ENCODE results near the gene PACS2.
"Not testable (repeated sequence)": the region's sequence is repeated elsewhere in the genome, so short reads cannot be mapped to it uniquely, and the experiment has no call there.

The PACS2 gene

DNA sequence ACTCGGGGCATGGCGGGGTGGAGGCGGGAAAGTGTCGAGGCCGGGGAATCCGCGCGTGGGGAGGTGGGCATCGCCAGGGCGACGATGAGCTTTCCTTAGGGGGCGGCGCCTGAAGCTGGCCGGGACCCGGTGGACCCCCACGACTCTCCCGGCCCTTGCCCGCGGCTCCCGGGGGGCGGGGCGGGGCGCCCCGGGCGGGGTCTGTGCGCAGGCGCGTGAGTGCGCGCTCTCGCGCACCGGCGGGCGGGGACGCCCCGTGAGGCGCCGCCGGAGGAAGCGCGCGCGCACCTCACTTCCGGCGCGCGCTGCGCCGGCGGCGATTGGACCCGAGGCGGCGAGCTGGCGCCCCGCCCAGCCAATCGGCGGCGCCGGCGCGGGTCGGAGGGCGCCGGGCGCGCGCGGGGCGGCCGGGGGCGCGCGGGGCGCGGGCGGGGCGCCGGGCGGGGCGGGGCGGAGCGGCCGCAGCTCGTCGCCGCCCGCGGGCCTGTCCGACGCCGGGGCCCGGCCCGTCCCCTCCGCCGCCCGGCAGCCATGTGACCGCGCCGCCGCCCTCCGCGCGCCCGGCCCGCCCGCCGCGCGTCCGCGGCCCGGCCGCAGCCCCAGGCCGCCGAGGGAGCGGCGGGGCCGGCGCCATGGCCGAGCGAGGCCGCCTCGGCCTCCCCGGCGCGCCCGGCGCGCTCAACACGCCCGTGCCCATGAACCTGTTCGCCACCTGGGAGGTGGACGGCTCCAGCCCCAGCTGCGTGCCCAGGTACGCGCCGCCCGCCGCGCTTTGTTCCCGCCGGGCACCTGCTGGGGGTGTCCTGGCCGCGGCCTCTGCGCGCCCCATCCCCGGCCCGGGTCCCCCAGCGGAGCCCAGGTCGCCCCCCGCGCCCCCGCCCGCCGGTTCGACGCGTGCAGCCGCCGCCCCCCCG lies at the start of gene PACS2:
Gene PACS2, plus strand, starts transcription at position 462 of the 914 bp plus-strand sequence. Its CDS starts 171 bp downstream, at position 633.
- DNase-seq (ENCODE audit: low read depth in 1 of 2, low spot score in 1 of 2): peak; percentile 47 to 78

DNA sequence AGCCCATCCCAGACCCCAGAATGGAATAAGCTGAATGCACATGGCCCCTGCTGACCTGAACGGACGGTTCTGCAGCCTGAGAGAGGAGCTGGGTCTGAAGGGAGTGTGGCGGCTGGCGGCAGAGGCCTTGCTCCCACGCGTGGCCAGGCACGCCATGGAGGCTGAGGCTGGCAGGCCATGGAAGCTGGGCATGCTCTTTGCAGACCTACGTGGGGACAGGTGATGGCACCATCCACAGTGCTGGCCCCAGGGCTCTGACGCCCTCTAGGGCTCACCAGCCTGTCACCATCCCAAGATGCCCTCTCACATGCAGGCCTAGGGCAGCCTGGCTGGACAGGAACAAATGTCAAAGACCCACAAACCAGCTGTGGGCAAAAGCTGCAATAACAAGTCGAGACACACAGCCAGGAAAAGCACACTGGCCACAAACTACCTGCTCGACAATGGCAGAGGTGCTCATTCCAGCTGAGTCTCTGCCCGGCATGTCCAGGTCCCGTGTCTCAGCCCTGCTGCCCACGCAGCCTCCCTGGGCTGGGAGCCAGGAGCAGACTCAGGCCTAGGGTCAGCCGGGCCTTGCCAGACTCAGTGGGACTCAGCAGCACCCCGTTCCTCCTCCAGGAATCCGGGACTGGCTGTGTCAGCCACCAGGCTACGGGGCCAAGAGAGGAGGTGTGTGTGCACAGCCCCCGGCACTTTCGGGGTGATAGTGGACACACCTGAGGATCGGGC lies 46.6 kb upstream of the PACS2 start:
- DNase-seq (ENCODE audit: low read depth in 1 of 2, low spot score in 1 of 2): no peak

DNA sequence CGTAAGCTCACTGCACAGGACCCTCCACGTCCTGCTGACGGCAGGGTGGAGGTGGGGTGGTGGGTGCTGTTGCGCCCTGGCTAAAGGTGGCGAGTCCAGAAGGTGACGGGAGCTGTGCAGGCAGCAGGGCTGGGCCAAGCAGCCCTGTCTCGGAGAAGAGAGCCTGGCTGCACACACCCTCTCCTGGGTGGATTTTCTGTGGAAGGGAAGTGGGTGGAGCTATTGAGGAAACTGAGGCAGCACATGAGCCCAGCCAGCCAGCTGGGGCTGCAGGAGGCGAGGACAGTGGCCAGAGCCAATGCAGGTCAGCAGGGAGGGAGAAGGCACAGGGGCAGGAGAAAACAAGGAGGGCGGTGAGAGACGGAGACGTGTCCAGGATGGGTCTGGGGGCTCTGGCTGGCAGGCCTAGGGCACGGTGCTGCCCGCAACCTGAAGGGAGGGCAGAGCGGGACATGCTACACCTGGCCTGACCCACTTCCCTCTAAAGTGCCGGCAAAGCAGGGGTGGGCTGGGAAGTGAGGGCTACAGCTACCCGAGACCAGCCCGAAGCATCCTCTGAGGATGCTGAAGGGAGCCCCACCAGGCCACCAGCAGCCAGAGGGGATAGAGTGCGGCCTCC lies 45.7 kb upstream of the PACS2 start:
- no peak for DNase-seq (ENCODE audit: low read depth in 1 of 2, low spot score in 1 of 2)

DNA sequence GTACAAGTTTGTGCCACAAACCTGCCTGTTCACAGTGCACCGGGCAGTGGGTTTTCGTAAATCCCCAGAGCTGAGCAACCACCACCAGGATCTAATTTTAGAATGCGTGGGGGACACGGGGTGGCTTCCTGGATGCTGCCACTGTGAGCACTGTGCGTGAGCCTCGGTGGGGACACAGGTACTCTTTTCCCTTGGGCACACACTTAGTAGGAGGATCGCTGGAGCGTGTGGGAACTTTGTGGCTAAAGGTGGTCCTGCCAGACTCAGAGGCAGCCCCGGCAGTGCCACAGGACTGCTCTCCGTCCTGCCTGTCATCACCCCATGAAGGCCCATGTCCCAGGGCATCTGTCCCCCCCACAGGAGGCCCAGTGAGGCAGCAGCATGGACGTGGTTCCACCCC lies 45.1 kb upstream of the PACS2 start:
- no peak for DNase-seq (ENCODE audit: low read depth in 1 of 2, low spot score in 1 of 2)

DNA sequence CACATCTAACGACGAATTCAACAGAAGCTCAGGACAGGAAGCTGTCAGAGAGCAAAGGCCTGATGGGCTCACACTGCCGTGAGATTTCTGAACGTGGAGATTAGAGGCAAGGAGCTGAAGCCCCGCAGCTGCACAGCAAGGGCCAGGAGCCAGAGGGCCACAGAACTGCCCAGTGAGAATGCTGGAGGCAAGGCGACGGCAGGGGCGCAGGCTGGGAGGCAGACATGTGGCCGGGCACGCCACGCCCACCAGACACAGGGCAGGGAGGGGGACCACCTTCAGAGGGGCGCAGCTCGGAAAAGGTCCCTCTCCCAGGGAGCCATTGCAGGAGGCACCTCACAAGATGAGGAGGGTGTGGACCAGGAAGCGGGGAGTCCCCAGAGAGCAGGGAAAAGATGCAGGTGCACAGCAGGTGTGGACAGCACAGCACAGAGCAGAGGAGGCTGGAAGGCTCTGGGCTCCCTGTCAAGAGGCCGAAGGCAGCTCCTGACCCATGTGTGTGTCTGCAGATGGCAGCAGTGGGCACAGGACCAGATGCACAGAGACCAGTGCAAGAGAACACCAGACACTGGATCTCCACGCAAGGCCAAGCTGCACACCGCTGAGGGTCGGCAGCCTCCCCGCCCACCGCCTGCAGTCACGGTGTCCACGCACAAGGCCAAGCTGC lies 43.2 kb upstream of the PACS2 start:
- DNase-seq (ENCODE audit: low read depth in 1 of 2, low spot score in 1 of 2): no peak

DNA sequence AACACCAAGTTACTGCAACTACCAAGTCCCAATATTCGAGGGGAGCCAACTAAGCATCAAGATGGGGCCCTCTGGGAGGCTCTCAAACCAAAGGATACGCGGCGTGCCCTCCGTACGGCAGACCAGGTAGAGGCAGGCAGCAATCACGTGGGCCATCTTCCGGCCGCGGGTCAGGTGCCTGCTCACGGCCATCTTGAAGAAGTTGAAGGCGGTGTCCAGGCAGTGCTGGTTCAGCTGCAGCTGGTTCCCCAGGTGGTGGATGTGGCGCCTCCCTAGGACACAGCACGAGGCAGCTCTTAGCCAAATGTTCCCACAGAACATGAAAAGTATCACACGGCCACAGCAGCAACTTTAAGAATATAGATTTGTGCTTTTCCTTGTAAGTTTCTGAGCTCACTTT lies 41.9 kb upstream of the PACS2 start:
- no peak for DNase-seq (ENCODE audit: low read depth in 1 of 2, low spot score in 1 of 2)

DNA sequence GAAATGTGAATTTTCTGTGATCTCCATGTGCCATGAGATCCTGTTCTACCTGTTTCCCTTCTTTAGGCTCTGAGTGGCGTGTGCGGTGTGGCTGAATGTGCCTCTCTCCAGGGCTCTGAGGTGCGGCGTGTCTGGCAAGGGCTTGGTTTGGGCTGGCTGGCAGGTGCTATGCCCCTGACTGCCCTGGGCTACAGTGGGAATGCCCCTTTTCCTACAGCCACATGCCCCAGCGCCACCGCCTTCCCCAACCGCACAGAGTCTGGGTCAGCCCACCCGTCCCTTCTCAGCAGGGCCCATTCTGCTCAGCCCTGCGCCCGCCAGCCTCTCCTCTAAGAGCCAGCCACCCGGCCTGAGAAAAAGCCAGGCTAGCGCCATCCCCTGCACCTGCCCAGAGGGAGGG lies 41.5 kb upstream of the PACS2 start:
- no peak for DNase-seq (ENCODE audit: low read depth in 1 of 2, low spot score in 1 of 2)

DNA sequence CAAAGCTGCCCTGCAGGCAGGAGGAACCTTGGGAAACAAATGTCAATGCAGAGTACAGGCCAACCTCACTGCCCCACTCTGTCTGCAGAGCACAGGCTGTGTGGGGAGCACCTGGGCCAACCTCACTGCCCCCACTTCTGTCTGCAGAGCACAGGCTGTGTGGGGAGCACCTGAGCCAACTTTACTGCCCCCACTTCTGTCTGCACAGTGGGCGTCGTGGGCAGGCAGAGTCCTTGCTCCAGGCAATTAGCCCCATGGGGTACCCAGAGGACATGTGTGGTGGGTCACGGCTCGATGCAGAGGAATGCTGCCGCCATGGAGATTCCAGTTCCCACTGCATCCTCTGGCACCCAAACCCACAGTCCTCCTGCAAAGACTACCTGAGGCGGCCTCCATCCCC lies 39.9 kb upstream of the PACS2 start:
- no peak for DNase-seq (ENCODE audit: low read depth in 1 of 2, low spot score in 1 of 2)

DNA sequence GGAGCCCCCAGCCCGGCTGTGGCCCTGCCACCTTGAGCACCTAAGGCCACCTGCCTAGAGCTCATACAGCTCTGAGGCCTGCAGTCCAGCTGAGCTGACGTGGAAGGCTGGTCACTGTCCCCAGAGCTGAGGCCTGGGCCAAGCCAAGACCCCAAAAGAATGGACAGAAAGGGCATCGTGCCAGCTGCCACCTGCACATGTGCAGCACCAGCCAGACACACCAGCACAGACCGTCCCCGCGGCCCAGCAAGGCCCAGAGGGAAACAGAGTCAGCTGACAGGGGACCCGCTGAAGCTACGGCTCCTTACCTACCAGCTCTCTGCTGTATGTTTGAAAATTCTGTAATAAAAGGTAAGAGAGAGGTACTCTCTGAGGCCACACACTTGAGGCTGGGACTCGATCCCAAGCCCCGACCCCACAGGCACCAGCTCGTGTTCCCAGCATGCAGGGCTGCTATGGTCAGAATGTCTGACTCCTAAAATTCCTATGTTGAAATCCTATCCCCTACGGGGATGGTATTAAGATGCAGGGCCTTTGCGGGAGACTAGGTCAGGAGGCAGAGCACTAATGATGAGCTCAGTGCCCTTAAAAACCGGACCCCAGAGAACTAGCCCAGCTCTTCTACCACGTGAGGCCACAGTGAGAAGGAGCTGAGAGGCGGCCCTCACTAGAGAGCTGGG lies 39.1 kb upstream of the PACS2 start:
- no peak for DNase-seq (ENCODE audit: low read depth in 1 of 2, low spot score in 1 of 2)

DNA sequence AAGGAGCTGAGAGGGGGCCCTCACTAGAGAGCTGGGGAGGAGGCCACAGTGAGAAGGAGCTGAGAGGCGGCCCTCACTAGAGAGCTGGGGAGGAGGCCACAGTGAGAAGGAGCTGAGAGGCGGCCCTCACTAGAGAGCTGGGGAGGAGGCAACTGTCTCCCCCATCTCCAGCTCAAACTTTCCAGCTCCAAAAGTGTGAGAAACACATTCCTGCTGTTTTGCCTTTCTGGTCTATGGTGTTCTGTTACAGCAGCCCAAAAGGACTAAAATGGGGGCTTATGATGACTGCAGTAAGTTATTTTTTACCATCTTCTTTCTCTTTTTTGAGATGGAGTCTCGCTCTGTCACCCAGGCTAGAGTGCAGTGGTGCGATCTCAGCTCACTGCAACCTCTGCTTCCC lies 37.1 kb upstream of the PACS2 start:
- DNase-seq (ENCODE audit: low read depth in 1 of 2, low spot score in 1 of 2): not testable (repeated sequence)

DNA sequence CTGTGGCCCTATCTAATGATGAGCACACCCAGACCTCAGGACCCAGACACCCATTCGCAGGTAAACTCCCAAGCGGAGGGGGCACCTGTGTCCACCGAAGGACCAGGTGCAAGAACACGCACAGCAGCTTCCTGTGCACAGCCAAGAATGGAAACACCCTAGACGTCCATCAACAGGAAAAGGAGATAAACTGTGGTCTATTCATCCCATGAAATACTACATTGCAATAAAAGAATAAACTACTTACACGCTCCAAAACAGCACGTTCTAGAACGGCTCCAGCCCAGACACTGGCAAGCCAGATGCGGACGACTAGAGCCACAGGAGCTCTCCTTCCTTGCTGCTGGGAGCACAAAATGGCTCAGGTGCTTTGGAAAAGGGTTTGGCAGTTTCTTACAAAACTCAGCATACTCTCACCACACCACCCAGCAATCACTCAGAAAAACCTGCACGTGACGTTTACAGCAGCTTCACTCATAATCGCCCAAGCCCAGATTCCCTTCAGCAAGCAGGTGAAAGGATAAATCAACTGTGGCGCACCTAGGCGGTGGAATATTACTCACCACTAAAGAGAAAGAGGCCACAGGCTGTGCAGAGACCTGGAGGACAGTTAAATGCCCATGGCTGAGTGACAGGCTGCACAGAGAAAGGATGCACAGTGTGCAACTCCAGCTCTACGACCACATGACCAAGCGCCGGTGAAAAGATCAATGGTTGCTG lies 34.7 kb upstream of the PACS2 start:
- no peak for DNase-seq (ENCODE audit: low read depth in 1 of 2, low spot score in 1 of 2)

DNA sequence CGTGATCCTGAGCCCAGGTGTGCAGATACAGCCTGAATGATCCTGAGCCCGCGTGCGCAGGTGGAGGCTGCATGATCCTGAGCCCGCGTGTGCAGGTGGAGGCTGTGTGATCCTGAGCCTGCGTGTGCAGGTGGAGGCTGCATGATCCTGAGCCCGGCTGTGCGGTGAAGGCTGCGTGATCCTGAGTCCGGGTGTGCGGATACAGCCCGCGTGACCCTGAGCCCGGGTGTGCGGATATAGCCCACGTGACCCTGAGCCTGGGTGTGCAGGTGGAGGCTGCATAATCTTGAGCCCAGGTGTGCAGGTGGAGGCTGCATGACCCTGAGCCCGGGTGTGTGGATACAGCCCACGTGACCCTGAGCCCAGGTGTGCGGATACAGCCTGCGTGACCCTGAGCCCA lies 34.0 kb upstream of the PACS2 start:
- DNase-seq (ENCODE audit: low read depth in 1 of 2, low spot score in 1 of 2): no peak

DNA sequence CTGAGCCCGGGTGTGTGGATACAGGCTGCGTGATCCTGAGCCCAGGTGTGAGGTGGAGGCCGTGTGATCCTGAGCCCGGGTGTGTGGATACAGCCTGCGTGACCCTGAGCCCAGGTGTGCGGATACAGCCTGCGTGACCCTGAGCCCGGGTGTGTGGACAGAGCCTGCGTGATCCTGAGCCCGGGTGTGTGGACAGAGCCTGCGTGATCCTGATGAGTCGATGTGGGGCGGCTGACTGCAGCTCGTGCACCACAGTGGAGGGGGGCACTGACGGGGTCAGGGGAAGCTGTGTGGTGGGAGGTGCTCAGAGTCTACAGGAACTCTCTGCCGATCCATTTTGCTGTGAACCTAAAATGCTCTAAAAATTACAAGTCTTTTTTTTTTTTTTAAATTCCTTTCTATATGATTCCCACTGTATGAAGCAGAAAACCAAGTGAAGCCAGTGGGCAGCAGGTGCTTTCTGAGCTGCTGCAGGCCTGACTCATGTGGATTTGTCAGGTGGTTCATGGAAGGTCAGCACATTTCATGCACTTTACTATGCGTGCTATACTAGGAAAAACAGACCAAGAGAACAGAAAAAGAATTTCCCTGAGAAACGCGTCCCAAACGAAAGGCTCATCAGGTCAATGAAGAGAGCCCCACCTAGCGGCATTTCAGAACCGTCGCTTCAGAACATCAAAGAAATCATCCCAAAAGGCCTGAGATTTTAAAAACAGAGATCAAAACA lies 33.0 kb upstream of the PACS2 start:
- DNase-seq (ENCODE audit: low read depth in 1 of 2, low spot score in 1 of 2): no peak

DNA sequence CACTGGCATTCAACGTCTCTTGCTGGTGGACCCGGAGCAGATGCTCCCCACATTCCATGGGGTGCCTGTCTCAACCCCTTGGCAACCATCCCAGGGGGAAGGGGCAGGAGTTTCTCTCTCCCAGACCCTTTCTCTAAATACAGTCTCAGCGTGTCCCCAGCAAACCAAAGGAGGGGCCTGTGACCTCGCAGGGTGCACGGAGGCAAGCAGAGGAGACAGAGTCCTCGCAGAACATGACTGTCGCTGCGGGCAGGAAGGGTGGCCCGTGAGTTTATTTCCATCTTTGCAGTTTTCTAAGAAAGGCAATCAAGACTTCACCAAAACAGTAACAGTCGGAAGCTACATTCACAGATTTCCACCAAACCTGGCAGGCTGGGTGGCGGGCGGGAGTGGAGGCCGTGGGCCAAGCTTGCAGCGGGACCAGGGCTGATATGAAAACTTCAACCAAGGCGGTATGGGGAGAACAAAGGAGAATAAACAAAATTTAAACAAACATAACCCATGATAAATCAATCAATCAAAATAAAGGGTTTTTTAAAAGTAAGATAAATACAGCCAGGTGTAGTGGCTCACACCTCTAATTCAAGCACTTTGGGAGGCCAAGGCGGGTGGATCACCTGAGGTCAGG lies 32.3 kb upstream of the PACS2 start:
- DNase-seq (ENCODE audit: low read depth in 1 of 2, low spot score in 1 of 2): no peak

DNA sequence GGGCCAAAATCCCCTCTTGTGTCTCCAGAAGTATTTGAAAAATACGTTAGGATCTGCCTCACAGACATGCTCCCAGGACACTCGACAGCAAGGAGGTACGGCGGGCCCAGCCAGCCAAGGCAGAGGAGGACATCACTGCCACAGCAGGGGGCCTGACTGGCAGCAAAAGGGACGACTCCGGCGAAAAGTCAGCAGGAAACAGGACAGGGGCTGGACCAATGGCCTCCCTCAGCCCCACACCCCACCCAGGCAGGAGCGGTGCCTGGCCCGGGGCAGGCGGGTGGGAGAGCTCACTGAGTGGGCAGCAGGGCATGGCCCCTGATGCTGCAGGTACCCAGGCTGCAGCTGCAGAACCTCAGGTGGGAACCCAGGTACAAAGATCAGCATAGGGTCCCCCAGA lies 31.5 kb upstream of the PACS2 start:
- no peak for DNase-seq (ENCODE audit: low read depth in 1 of 2, low spot score in 1 of 2)

DNA sequence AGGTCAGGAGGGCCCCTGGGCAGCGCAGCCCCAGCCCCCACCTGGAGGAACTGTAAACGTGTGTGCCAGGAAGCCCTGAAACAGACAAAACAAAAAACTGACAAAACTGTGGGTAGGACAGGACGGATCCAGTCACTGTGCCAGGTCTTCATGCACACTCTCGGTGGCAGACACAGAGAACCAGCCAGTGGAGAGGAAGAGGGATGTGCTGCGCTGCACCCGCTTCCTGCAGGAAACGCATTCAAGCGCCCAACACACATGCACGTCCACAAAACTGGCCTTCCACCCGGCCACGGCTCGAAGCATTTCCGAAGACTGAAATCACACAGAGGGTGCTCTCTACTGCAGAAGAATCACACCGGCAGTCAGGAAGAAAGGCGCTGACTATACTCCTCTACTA lies 30.6 kb upstream of the PACS2 start:
- no peak for DNase-seq (ENCODE audit: low read depth in 1 of 2, low spot score in 1 of 2)

DNA sequence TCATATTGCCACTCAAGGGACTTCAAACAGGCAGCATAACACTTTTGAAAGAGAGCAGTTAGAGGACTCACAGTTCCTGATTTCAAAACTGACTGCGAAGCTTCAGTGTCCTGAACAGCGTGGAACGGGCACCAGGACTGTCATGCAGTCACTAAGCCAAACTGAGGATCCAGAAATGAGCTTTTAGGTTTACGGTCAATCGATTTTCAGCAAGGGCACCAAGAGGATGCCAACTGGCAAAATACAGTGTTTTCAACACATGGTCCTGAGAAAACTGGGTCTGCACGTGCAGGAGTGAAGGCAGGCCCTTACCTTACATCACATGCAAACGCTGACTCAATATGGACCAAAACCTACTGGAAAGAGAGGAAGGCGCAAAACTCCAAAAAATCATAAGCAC lies 29.4 kb upstream of the PACS2 start:
- no peak for DNase-seq (ENCODE audit: low read depth in 1 of 2, low spot score in 1 of 2)

DNA sequence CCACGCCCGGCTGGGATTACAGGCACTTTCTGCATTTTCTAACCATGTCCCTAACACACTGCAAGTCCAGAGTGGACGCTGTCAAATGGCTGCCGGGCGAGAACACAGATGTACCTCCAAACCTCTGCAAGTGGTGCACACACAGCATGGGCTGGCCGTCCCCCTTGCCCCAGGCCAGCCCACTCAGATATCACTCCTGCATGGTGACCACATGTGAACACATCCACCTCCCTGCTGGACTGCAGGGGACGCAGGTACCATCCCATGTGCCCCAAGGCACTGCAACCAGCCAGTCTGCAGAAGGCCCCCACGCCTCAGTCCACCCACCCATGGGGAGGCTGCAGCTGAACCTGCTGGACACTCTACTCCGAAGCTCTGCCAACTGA lies 27.8 kb upstream of the PACS2 start:
- no peak for DNase-seq (ENCODE audit: low read depth in 1 of 2, low spot score in 1 of 2)

Data from activated T-helper 1 cell treated with anti-CD3 and anti-CD28 coated beads, Interleukin-2, amount 50 U/mL, for 16 hours (primary cell).